Esophagus mucosa (tissue), 1 donor: Measurements from ENCODE around the gene DDX43. TPM values are rescaled to one million over a fixed set of nuclear protein-coding genes. Genes with fewer than 3 reads are reported as not detected.
A peak's percentile ranks its signal among the peaks of the same experiment; 100 is the strongest.
"Not testable (repeated sequence)": the region's sequence is repeated elsewhere in the genome, so short reads cannot be mapped to it uniquely, and the experiment has no call there.

Experiments used
- ATAC-seq: fragments of 200-7000 bp; cut with Tn5 transposase; one replicate; pipeline ENCODE4 v1.9.1; 2020
- total RNA-seq: library from RNA; stranded (reverse); gene quantifications from one replicate; pipeline ENCODE4 v1.2.4, GENCODE V29; 2023
- donor health status: DM: yes; HTN: yes; CAD: no.

Gene DDX43
- total RNA-seq, 1 donor from 2014 or later, result 0.56 TPM

GRCh38 chr6:73388800-73389512 lies 5.7 kb upstream of the DDX43 start:
- peak; percentile 78 for ATAC-seq

DNA sequence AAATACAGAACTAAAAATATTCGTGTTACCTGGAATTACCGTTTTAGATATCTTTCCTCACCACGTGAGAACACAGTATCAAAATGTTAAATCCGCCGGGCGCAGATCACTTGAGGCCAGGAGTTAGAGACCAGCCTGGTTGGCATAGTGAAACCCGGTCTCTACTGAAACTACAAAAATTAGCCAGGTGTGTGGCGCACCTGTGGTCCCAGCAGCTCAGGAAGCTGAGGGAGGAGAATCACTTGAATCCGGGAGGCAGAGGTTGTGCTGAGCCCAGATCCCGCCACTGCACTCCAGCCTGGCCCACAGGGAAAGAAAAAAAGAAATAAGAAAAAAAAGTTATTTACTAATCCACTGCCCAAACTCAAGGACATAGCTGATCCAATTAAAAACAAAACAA lies 4.8 kb upstream of the DDX43 start:
- no peak for ATAC-seq

DNA sequence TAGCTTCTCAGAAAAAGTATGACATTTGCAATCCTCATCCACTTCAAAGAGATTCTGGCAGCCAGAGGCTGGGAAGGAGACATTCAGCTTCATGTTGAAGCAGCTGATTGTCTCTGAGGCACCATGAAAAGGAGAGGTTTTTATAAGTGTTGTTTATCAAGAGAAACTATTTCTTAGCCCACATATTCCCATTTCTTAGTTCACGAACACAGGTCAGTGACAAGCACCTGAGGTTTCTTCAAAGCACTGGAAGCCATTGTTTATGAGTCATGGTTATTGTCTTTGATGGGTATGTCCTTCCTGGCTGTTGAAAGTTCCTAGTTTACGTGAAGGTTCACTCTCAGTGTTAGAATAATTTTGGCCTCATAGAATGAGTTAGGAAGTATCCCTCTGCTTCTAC lies 3.0 kb upstream of the DDX43 start:
- no peak for ATAC-seq

- not testable (repeated sequence) for ATAC-seq
These were observed 2.4 kb upstream of the DDX43 start for GRCh38 chr6:73392188-73392587.

- ATAC-seq, result no peak
These were observed 1.4 kb upstream of the DDX43 start for GRCh38 chr6:73393278-73393677.

DNA sequence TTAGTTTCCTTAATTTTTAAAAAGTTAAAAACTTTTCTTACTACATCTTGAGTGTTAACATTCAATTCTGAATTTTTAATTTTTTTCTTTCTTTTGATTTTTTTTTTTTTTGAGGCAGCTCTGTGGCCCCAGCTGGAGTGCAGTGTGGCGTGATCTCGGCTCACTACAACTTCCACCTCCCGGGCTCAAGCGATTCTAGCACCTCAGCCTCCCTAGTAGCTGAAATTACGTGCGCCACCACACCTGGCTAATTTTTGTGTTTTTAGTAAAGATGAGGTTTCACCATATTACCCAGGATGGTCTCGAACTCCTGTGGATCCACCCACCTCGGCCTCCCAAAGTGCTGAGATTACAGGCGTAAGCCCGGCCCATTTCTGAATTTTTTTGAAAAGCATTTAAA lies 1.2 kb downstream of the DDX43 start:
- ATAC-seq, result no peak

DNA sequence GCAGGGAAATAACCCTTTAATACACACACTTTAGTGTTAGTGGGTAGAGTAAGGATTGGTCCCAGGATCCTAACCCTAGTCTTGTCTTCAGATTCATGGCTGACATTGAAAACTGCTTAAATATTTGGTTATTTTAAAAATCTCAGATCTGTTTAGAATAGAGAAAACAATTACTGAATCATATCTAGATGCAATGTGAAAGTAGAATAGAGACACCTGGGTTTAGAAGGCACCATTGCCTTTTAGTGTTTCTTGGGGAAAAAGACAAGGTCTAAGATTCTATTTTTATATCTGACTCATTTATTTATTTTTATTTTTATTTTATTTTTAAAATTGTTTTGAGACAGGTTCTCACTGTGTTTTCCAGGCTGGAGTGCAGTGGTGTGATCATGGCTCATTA lies 6.0 kb downstream of the DDX43 start:
- ATAC-seq, result no peak

DNA sequence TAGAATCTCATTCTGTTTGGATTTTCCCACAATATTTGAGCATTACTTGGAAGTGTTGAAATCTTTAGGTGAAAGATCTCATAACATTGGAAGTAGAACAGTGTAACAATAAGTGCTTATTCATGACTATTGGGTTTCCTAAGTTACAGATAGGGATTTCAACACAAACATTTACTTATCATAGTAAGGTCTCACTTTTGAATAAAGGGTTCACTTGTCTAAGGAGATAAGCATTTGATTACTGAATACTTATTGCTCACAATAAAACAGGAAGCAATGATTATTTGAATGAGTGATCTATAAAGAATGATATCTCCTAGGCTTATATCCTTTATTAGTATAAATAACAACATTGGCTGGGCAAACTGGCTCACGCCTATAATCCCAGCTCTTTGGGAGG lies 14.8 kb downstream of the DDX43 start:
- no peak for ATAC-seq

DNA sequence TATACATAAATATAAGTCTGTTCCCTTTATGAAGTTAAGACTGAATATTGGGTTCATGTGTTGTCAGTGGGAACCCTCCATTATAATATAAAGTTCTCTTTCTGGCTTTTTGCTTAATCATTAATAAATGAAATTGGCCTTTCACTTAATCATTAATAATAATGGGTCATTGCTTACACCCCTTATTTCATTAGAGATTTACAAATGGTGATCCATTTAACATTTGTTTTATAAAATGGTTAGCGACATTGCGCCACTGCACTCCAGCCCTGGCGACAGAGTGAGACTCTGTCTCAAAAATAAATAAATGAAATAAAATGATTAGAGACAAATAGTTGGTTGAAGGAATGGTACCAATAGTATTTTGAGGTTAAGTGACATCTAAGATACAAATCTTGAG lies 18.5 kb downstream of the DDX43 start:
- ATAC-seq, result no peak

GRCh38 chr6:73418081-73418741 lies 23.6 kb downstream of the DDX43 start:
- no peak for ATAC-seq

- no peak for ATAC-seq
These were observed 26.9 kb downstream of the DDX43 start for GRCh38 chr6:73421534-73421933.

GRCh38 chr6:73435236-73435635 lies 40.6 kb downstream of the DDX43 start:
- no peak for ATAC-seq

DNA sequence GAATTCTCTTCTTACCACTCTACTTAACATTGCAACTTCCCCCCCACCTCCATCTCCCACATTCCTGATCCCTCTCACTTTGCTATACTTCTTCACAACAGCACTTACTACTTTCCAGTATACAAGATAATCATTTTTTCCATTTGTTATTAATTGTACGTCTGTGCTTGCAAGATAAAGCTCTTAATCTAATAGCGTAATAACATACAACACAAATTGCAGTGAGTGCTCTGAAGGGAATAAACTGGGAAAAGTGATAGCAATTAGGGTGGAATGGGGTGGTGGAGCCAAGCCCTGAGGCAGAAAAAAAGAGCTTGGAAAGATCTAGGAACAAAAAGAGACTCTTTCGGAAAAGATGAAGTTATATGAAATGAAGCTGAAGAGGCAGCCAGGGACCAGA lies 48.9 kb downstream of the DDX43 start:
- no peak for ATAC-seq

- peak; percentile 48 for ATAC-seq
These were observed 56.8 kb downstream of the DDX43 start for GRCh38 chr6:73451223-73452106.

GRCh38 chr6:73452107-73452461 lies 57.5 kb downstream of the DDX43 start, which contains the start of gene CGAS:
Gene CGAS (minus strand): TSS chr6:73452297. CDS start chr6:73452181, 116 bp downstream.
- peak; percentile 75 for ATAC-seq

- ATAC-seq, result peak; percentile 57
These were observed 61.4 kb downstream of the DDX43 start for GRCh38 chr6:73455865-73456629.

GRCh38 chr6:73459474-73459873 lies 64.8 kb downstream of the DDX43 start:
- ATAC-seq, result not testable (repeated sequence)

DNA sequence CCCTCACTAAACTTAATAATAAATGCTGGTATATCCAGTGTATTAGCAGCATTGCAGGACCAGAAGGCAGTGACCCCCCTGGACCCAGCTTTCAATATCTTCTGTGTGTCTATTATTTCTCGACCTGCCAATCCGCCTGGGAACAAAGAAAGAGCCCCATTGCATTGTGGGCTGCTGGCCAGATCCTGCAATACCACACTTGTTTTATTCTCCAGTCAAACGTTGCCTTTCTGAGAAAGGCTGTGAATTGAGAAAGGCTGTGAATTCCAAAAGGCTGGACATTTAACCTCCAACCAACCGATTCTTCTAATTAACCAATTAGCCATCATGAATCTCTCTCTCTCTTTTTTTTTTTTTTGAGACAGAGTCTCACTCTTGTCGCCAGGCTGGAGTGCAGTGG lies 65.4 kb downstream of the DDX43 start:
- no peak for ATAC-seq

- ATAC-seq, result peak; percentile 97
These were observed 67.1 kb downstream of the DDX43 start, which contains the start of gene MTO1 for GRCh38 chr6:73461537-73462350. Gene MTO1 (plus strand): TSS chr6:73461737. CDS start chr6:73461855, 118 bp downstream.
